Measurements from ENCODE around the gene SHROOM1.

Gene SHROOM1

DNA sequence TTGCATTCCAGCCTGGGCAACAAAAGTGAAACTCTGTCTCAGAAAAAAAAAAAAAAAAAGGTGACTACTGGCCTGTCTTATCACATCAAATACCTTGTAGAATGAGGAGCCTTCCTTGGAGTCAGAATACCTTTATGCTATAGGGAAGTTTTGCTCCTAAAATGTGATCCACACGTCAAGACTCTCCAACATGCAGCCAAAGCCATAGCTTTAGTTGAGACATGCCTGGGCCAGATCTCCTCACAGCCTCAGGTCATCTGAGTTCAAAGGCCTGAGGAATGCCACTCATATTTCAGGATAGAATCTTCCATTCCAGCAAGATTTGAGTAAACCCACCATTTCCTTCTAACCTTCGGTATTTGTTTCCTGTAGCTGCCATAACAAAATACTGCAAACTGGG lies 31.1 kb downstream of the SHROOM1 start:
- no peak overlapping the region for H3K27ac ChIP-seq
- TF ChIP-seq, protein P1, sequence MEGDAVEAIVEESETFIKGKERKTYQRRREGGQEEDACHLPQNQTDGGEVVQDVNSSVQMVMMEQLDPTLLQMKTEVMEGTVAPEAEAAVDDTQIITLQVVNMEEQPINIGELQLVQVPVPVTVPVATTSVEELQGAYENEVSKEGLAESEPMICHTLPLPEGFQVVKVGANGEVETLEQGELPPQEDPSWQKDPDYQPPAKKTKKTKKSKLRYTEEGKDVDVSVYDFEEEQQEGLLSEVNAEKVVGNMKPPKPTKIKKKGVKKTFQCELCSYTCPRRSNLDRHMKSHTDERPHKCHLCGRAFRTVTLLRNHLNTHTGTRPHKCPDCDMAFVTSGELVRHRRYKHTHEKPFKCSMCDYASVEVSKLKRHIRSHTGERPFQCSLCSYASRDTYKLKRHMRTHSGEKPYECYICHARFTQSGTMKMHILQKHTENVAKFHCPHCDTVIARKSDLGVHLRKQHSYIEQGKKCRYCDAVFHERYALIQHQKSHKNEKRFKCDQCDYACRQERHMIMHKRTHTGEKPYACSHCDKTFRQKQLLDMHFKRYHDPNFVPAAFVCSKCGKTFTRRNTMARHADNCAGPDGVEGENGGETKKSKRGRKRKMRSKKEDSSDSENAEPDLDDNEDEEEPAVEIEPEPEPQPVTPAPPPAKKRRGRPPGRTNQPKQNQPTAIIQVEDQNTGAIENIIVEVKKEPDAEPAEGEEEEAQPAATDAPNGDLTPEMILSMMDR (conservative IDR thresholded peaks at IDR 0.05): no peak

DNA sequence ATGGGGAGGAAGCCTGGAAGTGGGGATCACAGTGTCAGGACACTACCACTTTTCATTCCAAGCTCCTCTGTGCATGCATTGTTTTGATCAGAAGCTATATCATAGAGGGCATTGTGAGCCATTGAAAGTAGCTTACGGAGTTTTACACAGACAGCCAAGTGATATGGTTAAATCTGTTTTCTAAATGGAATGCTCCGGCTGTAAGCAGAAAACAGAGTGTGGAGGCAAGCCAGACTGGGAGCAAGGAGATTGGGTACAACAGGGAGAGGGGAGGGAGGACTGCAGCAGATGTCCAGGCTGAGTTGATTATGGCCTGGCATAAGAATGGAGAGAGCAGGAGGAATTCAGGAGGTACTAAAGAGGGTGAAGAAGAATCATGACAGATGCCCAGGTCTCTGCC lies 32.8 kb downstream of the SHROOM1 start:
- TF ChIP-seq, protein P1 (conservative IDR thresholded peaks at IDR 0.05): no peak

DNA sequence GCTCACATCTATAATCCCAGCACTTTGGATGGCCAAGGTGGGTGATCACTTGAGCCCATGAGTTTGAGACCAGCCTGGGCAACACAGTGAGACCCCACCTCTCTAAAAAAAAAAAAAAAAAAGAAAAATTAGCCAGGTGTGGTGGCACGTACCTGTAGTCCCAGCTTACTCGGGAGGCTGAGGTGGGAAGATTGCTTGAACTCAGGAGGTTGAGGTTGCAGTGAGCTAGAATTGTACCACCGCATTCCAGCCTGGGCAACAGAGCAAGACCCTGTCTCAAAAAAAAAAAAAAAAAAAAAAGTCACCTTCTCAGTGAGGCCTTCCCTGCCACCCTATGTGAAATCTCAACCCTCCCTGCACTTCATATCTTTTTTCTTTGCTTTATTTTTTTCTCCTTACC lies 39.4 kb downstream of the SHROOM1 start:
- H3K27ac ChIP-seq: peak overlapping the region; percentile 72
- TF ChIP-seq, protein P1 (conservative IDR thresholded peaks at IDR 0.05): no peak

More for the DNA sequence above, 32.8 kb downstream of the SHROOM1 start:
- no peak overlapping the region for H3K27ac ChIP-seq

DNA sequence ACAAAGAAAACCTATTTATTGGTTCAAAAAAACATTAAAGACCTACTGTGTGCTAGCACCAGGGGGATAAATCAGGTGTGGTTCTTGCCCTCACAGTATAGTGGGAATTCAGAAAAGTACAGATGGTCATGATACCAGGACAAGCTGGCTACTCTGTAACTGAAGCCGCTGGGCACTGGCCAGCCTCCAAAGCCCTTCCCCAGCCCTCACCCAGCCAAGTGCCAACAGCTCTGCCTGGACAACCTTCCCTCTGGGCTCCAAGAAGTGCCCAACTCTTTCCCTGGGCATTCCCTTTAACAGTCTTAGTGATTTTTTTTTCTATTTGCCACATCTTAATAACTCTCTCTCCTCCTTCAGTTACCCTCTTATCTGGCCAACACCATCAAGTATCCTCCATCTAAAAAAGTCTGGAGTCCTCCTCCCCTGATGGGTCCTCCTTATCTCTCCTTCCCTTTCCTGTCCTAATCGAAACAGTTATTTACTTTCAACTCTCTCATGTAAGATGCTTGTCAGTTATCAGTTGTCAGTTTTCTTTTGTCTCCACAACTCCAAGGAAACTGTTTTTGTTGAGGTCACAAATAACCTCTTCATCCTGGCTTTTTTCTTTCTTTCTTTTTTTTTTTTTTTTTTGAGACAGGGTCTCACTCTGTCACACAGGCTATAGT lies 40.1 kb downstream of the SHROOM1 start:
- peak overlapping the region; percentile 72 for H3K27ac ChIP-seq
- TF ChIP-seq, protein P1 (conservative IDR thresholded peaks at IDR 0.05): no peak

DNA sequence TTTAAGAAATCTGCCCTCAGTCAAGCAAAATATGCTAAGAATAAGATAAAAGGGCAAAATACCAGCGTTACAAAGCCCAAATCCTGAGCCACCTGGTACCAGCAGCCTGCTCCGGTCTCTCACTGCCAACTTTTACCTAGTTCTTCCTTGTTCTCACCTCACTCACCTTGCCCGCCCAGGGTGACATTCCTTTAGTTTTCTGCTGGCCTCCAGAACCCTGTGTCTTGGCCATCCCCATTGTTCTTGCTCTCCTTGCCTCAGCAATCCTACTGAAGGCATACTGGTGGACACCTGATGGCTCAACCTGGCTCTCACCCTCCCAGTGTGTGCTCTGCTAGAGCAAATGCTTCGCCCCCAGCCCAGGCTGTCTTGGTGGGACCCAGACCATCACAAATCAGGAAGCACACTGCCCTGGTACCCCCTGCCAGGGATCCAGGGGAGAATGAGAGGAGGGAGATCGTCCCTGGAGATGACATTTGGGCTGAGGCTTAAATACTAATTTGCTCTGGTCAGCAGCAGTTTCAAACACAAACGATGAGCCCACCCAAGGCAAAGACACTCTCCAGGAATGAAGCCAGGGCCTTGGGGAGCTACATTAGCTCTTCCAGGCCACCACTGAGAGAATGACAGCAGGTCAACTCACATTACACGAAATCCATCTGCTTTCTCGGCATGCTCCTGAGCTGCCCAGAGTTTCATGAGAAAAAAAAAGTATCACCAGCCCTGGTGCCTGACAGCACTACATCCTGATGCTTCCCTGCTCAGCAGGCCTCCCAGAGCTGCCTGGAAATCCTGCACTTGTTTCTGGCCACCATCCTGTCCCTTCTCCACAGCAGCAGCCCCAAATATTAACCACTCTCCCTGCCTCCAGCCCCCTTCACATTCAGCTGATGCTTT lies 41.2 kb downstream of the SHROOM1 start:
- TF ChIP-seq, protein P1 (conservative IDR thresholded peaks at IDR 0.05): no peak
- H3K27ac ChIP-seq: peak overlapping the region; percentile 72

DNA sequence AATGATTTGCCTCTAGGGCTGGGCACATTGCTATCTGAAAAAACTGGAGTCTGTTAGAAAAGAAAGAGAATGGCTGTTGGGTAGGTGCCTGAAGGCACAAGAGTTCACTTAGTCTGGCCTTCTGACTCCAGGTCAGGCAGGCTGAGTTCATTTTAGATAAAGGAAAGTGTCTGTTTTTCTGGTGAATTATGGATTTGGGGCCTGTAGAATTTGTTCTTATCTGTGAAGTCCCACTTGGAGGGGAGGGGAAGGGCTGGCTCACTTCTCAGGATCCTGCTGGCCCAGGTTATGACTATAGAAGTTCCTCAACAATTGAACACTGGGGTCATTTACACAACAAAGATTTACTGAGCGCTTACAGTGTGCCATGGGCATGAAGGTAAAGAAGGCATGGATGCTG lies 41.9 kb downstream of the SHROOM1 start:
- peak overlapping the region; percentile 72; the same call in 1 of the 2 replicates for H3K27ac ChIP-seq
- TF ChIP-seq, protein P1 (conservative IDR thresholded peaks at IDR 0.05): no peak

DNA sequence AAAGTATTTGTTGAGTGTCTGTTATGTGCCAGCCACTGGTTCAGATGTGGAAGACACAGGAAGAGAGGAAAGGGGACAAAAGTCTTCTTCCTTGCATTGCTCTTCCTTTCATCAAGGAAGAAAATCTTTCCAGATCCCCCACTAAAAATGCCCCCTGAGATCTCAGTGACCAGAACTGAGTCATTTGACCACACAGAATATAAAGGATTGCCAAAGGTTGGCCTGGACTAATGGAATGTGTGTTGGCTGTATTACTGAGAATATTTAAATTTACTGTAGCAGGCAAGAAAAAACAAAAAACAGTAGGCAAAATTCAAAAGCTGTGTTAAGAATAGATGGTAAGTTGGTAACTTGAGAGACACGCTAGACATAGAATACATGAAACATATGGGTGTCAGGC lies 43.4 kb downstream of the SHROOM1 start:
- H3K27ac ChIP-seq: no peak overlapping the region

More for the DNA sequence above, 43.4 kb downstream of the SHROOM1 start:
- TF ChIP-seq, protein P1 (conservative IDR thresholded peaks at IDR 0.05): no peak
